Measurements from ENCODE around the gene SLC2A4.

The SLC2A4 gene

DNA sequence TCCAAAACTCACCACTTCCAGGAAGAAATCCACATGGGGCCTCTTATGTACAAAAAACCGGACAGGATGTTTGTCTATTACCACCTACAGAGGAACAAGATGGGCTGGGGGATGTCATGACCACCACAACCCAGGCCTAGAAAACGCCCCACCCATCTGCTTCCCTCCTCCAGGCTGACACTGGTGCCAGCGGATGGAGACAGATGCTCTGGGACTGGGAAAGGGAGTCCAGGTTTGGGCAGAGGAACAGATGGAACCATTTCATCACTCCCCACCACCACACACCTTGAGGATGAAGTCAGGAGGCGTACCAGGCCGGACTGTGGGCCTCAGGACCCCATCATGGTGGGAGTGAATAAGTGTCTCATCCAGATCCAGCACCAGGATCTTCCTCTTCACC is 34.7 kb upstream of the SLC2A4 start:
- DNase-seq: no peak

DNA sequence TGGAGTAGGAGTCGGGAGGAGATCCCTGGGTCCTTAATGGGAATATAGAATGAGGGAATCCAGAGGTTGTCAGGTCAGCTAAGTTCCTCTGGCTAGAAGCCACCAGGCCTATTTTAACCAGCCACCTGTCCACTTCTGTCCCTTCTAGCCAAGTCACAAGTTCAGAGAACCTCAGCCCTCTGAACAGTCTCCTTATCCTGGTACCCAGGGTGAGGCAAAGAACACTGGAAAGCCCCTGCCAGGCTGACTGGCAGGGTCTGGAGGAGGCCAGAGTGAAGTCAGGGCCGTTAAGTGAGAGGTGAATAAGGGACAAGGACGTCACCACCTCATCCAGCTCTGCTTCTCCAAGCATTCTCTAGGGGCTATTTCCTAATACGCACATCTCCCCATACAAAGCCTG is 32.7 kb upstream of the SLC2A4 start:
- DNase-seq: no peak

DNA sequence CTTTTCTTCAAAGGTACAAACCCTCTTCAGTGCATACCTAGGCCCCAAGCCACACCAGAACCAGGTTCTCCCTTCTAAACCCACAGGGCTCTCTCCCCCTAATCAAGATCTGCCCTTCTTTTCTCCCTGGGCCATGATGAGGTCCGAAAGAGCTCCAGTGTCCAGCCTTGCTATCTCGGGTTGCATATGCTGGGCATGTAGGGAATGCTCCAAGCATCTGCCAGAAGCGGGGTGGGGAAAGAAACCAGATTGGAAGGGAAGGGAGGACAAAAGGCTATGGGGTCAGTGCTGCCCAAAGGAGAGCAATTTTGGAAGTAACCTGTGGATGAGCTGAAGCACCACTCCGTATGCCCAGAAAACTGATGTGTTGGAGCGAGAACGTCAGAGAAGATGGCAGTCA is 32.3 kb upstream of the SLC2A4 start:
- DNase-seq: no peak

DNA sequence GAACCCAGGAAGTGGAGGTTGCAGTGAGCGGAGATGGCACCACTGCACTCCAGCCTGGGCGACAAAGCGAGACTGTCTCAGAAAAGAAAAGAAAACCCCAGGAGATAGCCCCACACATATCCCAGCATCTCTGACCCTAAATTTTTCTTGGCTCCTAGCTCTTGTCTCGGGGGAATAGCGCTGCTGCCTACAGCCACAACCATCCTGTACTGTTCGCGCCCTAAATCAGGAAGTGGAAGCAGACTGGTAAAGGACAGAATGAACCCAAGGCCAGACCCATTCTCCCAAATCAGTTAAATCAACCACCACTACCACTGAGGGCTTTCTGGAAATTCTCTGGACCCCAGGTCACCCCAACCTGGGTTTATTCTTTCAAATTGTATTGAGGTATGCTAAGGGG is 31.7 kb upstream of the SLC2A4 start:
- DNase-seq: no peak

DNA sequence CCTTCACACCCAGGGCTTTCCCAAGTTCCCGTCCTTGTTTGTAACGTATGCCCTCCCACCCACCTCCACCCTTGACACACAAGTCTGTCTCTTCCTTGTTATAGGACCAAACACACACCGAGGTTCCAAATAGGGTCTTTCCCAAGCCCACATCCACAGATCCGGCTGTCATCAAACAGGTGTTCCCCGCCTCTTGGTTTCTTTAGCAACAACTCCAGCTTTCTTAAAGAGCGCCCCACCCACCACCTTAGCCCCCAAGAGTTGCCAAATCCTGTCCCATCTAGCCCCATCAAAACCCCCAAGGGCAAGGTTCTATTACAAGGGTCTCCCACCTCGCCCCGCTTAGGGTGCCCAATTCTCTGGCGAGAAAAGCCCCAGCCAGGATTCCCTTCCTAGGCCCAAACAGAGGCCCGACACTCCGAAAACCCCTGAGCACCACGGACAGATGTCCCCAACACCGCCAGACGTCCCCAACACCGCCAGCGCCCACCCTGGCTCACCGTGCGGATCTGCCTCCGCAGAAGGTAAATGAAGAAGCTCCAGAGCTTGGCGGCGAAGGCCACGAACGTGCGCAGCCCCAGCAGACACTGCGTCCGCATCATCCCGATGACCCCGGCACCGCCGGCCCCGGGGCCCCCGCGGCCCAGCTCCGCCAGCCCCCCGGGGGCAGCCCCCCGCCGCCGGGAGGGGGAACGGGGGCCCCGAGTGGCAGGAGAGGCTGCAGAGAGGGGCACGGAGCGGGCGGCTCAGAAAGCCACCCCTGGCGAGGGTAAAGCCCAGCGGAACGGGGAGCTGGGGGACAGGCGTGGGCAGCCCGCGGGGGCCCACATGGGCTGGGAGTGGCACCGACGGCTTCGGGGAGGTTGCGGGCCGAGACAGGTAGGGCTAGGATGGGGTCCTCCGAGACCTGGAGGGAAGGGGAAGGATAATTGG is 30.6 kb upstream of the SLC2A4 start:
- peak; percentile 51 for DNase-seq

DNA sequence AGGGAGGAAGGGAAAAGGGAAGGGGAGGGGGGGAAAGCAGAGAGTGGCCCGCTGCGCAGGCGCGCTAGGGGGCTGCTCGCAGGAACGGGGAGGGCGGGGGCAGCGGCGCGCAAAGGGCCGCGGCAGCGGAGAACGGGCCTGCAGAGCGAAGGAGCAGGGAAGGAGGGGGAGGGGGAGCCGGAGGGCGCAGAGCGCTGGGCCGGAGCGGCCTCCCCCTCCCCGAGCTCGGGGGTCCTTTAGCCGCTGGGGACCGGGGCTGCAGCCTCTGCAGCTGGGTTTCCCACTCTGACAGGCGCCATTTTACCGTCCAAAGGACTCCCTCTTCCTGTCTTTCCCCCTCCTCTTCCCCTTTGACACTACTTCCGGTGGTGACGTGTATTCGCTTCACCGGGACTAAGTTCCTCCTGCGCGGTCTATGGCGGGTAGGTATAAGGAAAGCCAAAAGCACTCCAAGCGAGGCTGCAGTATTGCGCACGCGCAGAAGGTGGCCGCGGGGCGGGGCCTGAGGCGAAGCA is 29.8 kb upstream of the SLC2A4 start, which contains the start of gene CTDNEP1:
CTDNEP1 (minus strand) TSS at position 74 of the 515 bp plus-strand sequence. CDS start 438 bp downstream, outside the sequence.
- DNase-seq: peak; percentile 100

DNA sequence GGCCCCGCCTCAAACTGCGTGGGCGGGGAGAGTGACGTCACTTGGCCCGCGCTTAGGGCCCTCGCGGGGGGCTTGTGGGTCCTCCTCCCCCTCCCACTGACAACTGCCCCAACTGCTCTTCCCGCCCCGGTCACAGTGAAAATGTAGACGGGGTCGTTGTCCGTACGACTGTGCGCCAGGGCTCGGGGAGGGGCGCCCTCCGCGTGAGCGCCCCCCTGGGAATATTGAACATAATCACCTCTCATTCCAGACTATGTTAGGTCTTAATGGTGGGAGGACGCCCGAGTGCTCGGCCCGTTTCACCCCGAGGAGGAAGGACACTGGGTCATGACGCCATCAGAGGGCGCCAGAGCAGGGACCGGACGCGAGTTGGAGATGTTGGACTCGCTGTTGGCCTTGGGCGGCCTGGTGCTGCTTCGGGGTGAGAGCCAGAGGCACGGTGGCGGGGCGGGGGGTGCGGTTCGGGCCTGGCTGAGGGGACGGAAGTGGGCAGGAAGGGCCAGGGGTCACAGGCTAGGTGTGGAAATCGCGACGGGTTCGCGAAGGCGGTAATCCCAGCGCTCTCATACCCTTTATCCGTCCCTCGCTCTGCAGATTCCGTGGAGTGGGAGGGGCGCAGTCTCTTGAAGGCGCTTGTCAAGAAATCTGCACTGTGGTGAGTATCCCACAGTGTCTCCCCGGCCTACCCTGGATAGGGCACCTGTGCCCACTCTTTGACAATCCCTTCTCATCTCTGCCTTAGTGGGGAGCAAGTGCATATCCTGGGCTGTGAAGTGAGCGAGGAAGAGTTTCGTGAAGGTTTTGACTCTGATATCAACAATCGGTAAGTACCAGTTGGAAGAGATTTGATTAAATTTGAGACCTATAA is 29.1 kb upstream of the SLC2A4 start, which contains the start of gene ELP5:
ELP5 (plus strand) TSS at position 40 of the 868 bp plus-strand sequence; CDS start at position 376, 336 bp downstream.
- DNase-seq: no peak

DNA sequence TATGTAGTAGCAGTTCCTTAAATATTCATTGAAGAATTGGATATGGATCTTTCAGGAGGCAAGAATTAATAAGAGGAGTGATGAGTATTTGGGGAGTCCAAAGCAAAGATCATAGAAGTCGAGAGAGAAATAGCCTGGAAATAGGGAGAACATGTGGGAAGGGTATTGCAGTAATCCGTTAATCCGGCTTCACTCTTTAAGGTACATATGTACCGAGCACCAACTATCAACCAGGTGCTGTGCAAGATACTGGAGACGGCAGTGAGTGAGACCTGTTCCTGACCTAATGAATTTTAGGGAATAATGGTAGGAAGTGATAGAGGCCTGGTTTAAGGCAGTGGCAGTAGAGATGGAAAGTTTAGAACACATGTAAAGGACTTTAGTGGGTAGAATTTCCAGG is 28.4 kb upstream of the SLC2A4 start:
- DNase-seq: no peak

DNA sequence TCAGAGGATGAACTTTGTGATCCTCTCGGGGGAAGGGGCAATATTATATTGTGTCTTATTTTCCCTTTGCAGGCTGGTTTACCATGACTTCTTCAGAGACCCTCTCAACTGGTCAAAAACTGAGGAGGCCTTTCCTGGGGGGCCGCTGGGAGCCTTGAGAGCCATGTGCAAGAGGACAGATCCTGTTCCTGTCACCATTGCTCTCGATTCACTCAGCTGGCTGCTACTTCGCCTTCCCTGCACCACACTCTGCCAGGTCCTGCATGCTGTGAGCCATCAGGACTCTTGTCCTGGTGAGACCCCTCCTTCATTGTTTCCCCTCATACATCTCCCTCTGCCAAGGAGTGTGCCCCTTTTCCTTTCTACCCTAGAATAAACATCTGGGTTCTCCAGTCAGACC is 27.0 kb upstream of the SLC2A4 start:
- DNase-seq: no peak

DNA sequence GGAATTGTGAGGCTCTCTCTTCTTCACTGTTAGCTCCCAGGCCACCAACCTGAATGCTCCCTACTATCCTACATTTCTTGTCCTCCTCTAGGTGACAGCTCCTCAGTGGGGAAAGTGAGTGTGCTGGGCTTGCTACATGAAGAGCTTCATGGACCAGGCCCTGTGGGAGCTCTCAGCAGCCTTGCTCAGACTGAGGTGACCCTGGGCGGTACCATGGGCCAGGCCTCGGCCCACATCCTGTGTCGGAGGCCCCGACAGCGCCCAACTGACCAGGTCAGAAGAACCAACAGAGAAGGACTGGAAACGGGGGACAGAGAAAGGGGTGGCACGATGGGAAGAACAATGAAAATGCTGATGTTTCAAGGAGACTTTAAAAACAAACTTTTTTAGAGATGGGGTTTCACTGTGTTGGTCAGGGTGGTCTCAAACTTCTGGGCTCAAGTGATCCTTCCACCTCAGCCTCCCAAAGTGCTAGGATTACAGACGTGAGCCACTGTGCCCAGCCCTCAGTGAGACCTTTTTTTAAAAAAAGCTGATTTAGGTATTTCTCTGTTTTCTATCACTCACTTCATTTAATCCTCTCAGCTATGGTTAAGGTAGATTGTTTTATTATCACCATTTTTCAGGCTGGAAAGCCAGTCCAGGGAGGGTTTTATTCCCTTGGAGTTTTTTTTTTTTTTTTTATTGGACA is 24.6 kb upstream of the SLC2A4 start:
- DNase-seq: no peak

DNA sequence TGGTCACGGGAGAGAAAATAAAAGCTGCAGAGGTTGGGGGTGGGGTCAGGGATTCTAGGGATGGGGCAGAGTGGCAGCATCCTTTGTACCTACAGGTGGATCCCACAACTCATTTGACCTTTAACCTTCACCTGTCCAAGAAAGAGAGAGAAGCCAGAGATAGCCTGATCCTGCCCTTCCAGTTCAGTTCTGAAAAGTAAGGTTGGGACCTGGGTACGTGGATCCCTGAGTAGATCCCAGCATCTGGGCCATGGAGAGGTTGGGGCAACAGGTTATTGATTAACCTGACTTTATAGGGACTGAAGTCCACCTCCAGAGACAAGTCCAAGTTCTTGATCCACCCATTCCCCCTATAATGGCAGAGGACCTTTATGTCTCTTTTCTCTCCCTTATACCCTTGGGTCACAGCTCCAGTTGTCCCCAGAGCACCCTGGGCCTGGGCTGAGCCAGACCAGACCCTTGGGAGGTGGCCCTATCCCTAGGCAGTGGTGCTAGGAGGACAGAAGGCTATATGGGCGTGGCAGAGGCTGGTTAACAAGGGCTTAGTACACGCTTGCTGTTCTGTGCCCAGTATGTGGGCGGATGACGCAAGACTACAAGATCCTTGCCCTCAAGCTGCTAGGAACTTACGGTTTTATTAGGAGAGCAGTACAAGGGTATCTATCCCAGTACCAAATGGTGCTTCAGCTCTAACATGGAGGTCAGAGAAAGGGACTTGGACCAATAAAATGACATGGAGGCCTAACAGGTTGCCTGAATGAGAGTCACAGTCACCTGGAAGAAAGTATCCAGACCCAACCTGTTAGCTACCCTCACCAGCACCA is 22.6 kb upstream of the SLC2A4 start:
- no peak for DNase-seq

DNA sequence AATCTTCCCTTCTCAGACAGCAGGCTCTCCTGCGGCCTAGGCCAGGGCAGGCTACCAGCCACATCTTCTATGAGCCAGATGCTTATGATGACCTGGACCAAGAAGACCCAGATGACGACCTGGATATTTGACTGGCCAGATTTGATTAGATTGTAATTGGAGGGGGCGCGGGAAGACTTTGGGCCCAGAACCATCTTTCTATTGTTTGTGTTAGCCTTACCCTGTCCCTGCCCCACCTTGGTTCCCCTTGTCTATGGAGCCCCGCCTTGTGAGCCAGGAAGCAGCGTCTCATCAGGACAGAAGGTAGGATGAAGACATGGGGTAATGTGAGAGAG is 22.0 kb upstream of the SLC2A4 start:
- no peak for DNase-seq

DNA sequence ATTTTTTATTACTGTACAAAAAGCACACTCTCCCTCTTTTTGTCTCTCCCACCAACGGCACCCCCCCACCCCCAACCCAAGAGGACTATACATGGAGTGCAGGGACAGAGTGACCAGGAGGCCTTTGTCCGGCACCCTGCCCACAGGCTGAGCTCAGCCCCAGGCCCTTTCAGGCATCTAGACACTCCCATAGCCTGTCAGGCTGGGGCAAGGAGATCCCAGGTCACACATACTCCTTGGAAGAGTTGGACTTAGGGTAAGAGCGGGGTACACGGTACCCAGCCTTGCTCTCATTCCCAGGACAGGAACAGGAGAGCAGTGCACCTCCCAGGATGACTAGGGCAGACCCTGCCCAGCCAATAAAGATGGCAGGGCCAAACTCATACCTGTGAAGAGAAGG is 21.4 kb upstream of the SLC2A4 start:
- no peak for DNase-seq

DNA sequence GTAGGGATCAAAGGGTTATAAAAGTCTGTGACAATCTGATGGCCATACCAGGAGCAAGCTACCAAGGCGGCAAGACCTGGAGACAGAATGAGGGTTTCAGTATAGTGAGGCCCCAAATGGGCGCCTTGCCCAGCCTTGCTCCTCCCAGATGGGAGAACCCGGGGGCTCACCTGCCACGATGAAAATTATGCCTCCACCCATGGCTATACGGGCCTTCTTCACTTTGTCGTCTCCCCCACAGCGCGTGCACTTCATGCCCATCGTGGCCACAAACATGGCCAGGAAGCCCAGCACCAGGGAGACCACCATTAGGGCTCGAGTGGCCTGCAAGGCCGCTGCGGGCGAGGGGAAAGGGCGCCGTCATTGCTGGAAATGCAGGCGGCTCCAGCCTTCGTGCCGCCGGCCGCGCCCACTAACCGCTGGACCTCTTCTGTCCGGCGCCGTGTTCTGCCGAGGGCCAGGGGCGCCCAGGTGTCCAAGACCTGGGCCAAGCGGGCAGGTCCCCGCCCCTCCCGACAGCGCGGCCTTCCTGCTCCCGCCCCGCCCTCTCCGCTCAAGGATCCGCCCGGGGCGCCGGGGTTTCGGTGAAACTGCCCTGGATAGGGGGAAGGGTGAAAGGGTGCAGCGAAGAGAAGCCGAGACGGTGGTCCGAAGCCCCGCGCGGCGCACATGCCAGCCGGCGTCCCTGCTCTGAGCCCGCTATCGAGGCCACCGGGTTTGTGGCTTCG is 20.7 kb upstream of the SLC2A4 start:
- DNase-seq: no peak

DNA sequence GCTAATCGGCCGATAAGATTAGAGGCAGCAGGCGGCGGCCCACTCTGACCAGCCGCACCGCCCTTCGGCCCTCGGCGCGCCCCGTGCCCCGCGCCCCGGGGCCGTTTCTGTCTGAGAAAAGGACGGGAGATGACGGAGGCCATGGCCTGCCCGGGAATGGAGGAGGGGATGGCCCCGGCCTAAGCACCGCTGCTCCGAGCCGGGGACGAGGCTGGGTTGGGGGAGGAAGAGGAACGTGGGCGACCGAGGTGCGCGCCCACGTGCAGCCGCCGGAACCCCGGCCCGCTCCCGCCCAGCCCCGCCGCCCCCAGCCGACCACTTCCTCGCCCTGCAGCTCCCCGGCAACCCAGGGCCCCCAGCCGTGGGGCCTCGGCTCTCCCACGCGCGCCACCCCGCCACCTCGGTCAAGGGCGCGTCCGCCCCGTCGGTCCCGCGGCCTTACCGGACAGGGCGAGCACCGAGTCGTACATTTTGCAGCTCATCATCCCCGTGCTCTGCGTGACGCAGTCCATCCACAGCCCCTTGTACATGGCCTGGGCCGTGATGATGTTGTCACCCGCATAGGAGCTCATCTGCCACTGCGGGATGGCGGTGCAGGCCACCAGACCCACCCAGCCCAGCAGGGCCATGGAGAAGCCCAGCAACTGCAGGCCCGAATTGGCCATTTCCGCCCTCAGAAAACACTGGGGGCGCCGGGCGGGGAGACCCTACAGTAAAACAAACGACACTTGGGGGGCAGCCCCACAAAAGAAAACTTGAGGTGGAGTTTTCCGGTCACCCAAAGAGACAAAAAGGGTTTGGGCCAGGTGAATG is 19.9 kb upstream of the SLC2A4 start:
- peak; percentile 76 for DNase-seq

DNA sequence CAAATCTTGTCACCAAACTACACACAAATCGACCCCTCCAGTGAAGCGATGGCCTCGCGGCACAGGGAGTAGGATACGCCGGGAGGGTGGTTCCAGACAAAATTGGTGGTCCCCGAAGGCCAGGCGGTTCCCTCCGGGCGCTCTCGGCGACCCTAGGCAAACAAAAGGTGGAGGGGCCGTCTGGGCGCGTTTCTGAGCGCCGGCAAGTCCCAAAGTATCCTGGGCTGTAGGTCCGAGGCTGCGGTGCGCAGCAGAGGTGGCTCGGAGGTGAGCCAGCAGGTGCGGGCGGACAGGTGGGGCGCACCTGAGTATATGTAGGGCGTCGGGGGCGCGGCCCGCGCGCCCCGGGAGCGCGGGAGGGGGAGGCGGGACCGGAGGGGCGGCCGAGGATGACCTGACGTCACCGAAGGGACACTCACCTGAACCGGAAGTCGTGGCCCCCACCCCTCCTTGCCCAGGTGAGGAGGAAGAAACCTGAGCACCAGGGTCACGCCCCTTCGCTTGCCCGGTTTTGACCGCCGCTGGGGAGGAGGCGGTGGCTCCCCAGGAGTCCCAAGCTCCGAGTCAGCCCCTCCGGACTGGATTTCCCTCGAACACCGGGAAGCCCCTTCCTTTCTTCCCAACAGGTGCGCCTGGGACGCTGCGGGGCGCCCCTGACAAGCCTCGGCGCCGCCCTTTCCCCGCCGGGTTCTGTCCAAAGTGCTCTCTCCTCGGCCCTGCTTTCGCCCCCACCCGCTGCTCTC is 19.2 kb upstream of the SLC2A4 start, which contains the start of gene CLDN7:
CLDN7 (minus strand) TSS at position 287 of the 743 bp plus-strand sequence. CDS start 435 bp downstream, outside the sequence.
- peak; percentile 72 for DNase-seq

DNA sequence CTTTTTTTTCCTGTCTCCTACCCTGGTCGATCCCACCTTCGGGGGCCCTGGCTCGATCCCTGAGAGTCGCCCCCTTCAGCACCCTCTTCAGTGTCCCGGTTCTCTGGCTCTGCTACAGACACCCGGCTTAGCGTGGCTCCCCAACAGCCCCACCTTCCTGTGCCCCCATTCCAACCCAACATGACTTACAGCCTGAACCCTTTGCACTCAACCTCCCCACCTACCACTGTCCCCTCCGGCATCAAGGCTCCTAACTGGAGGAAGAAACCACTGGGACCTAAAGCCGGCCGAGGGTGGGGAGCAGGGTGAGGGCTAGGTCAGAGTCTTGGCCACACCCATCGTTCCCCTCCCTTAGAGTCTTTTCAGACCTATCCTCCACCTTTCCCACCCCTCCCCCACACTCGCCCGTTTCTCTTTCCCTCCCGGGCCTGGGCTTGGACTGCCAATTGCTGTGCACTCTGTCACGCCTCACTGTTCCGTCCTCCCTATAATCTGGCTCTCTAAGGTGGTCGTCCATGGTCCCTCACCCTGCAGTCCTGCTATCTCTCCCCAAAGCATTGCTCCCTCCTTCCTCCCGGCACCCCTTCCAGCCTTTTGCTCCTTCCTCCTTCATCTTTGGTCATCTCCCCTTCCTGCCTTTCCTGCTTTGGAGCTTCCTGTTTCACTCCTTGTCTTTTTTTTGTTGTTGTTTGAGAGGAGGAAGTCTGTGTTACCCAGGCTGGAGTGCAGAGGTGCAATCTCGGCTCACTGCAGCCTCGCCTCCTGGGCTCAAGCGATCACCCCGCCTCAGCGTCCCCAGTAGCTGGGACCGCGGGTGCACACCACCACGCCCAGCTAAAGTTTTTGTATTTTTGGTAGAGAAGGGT is 18.4 kb upstream of the SLC2A4 start:
- DNase-seq: peak; percentile 68

DNA sequence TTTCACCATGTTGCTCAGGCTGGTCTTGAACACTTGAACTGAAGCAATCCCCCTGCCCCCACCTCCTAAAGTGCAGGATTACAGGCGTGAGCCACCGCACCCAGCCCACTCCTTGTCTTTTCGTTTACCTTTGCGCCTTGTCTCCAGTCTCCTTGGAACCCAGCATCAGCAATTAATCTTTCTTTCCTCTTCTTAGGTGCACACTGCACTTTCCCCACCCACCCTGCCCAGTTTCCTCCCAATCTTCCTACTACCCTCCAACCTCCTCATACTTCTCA is 17.8 kb upstream of the SLC2A4 start:
- DNase-seq: no peak

All from right kidney (tissue), 1 donor.